Cardiac septum (tissue), 1 donor: ENCODE results near the gene FBXO27. TPM values are rescaled to one million over a fixed set of nuclear protein-coding genes. Genes with fewer than 3 reads are reported as not detected.
"Not testable (repeated sequence)": the region's sequence is repeated elsewhere in the genome, so short reads cannot be mapped to it uniquely, and the experiment has no call there.

Source experiments
- DNase-seq: peaks from one replicate; pipeline ENCODE4 v3.0.0-alpha.2; 2020; ENCODE audit warnings: low spot score
- intact Hi-C: fragments of 100-400 bp; cut with DNase I; formaldehyde crosslinking; loops from one replicate; pipeline ENCODE4 v1.14.0; 2022
- total RNA-seq: library from RNA; stranded (reverse); fragmentation: NEBNext Ultra II Directional; extraction: Animal tissue kit (Norgen Biotek cat#: 25700); gene quantifications from one replicate; pipeline ENCODE4 v1.2.1, GENCODE V29; 2021
- donor health status: DM: no; HTN: no; CAD: no.

The FBXO27 gene
- total RNA-seq, 1 donor from 2014 or later: 15.3 TPM

- DNase-seq: no peak
- intact Hi-C loops: no loop called here
Observed at GRCh38 chr19:39046037-39046821, 13.9 kb upstream of the FBXO27 start.

GRCh38 chr19:39045506-39045905 lies 13.2 kb upstream of the FBXO27 start:
- intact Hi-C loops: no loop called here
- no peak for DNase-seq

- intact Hi-C loops: no loop called here
- no peak for DNase-seq
Observed at GRCh38 chr19:39038098-39038497, 5.7 kb upstream of the FBXO27 start.

GRCh38 chr19:39037194-39037593 lies 4.8 kb upstream of the FBXO27 start:
- intact Hi-C loops: no loop called here
- no peak for DNase-seq

- intact Hi-C loops: no loop called here
- DNase-seq: no peak
Observed at GRCh38 chr19:39036581-39036980, 4.2 kb upstream of the FBXO27 start.

- peak; percentile 91 for DNase-seq
- intact Hi-C loops: no loop called here
Observed at GRCh38 chr19:39031368-39032062, 834 bp downstream of the FBXO27 start.

GRCh38 chr19:39030854-39031367 lies 1.4 kb downstream of the FBXO27 start:
- DNase-seq: no peak
- intact Hi-C loops: no loop called here

- intact Hi-C loops: no loop called here
- no peak for DNase-seq
Observed at GRCh38 chr19:39024875-39025641, 7.3 kb downstream of the FBXO27 start.

GRCh38 chr19:39021063-39021462 lies 11.3 kb downstream of the FBXO27 start:
- no peak for DNase-seq
- intact Hi-C loops: no loop called here

GRCh38 chr19:39017646-39018045 lies 14.7 kb downstream of the FBXO27 start:
- intact Hi-C loops: no loop called here
- no peak for DNase-seq

GRCh38 chr19:39017026-39017425 lies 15.3 kb downstream of the FBXO27 start:
- intact Hi-C loops: no loop called here
- DNase-seq: no peak

GRCh38 chr19:39014037-39014436 lies 18.3 kb downstream of the FBXO27 start:
- no peak for DNase-seq
- intact Hi-C loops: no loop called here

GRCh38 chr19:39009001-39009400 lies 23.3 kb downstream of the FBXO27 start:
- intact Hi-C loops: no loop called here
- no peak for DNase-seq

GRCh38 chr19:39008137-39008536 lies 24.2 kb downstream of the FBXO27 start:
- DNase-seq: no peak
- intact Hi-C loops: no loop called here

GRCh38 chr19:39007096-39007495 lies 25.3 kb downstream of the FBXO27 start:
- no peak for DNase-seq
- intact Hi-C loops: no loop called here

GRCh38 chr19:39004403-39004802 lies 27.9 kb downstream of the FBXO27 start:
- no peak for DNase-seq
- intact Hi-C loops: no loop called here

- no peak for DNase-seq
- intact Hi-C loops: no loop called here
Observed at GRCh38 chr19:39003796-39004195, 28.6 kb downstream of the FBXO27 start.

GRCh38 chr19:39003188-39003587 lies 29.2 kb downstream of the FBXO27 start:
- intact Hi-C loops: no loop called here
- DNase-seq: no peak

GRCh38 chr19:39001041-39001440 lies 31.3 kb downstream of the FBXO27 start:
- no peak for DNase-seq
- intact Hi-C loops: no loop called here

- DNase-seq, intact Hi-C loops: not testable (repeated sequence)
Observed at GRCh38 chr19:38997576-38997975, 34.8 kb downstream of the FBXO27 start.
